H9 (cell line): Measurements from ENCODE around the gene NOL9. TPM values are rescaled to one million over a fixed set of nuclear protein-coding genes. Genes with fewer than 3 reads are reported as not detected.

Experiments used
- DNase-seq: peaks from one replicate; pipeline ENCODE4 v3.0.0-alpha.2; 2017
- H2AFZ ChIP-seq: one replicate; pipeline ENCODE4 v1.6.1; 2013; ENCODE audit warnings: mild to moderate bottlenecking, low read length, control low read depth, moderate library complexity
- H2AK5ac ChIP-seq: 2 replicates; pipeline ENCODE4 v1.6.1; 2013; ENCODE audit warnings: low read length, control low read depth, mixed read lengths; ENCODE audit not compliant: insufficient read length
- H2BK120ac ChIP-seq: one replicate; pipeline ENCODE4 v1.6.1; 2013; ENCODE audit warnings: low read depth, mild to moderate bottlenecking, low read length, control low read depth, inconsistent platforms; ENCODE audit not compliant: poor library complexity, severe bottlenecking
- H2BK12ac ChIP-seq: 2 replicates; pipeline ENCODE4 v1.6.1; 2013; ENCODE audit warnings: low read length, control low read depth, mixed read lengths, low read depth; ENCODE audit not compliant: insufficient read length
- H2BK15ac ChIP-seq: 2 replicates; pipeline ENCODE4 v1.6.1; 2013; ENCODE audit warnings: low read depth, low read length, control low read depth
- H2BK20ac ChIP-seq: one replicate; pipeline ENCODE4 v1.6.1; 2013; ENCODE audit warnings: low read depth, mild to moderate bottlenecking, low read length, control low read depth, inconsistent platforms; ENCODE audit not compliant: poor library complexity, severe bottlenecking
- H2BK5ac ChIP-seq: 2 replicates; pipeline ENCODE4 v1.6.1; 2013; ENCODE audit warnings: low read length, control low read depth, mixed read lengths; ENCODE audit not compliant: insufficient read length
- H3K14ac ChIP-seq: 2 replicates; pipeline ENCODE4 v1.6.1; 2013; ENCODE audit warnings: low read length, control low read depth; ENCODE audit not compliant: insufficient read depth
- H3K18ac ChIP-seq: 2 replicates; pipeline ENCODE4 v1.6.1; 2013; ENCODE audit warnings: low read depth, mild to moderate bottlenecking, mixed read lengths, low read length, control low read depth; ENCODE audit not compliant: insufficient read length
- H3K23ac ChIP-seq: 2 replicates; pipeline ENCODE4 v1.6.1; 2013; ENCODE audit warnings: low read length, control low read depth, mixed read lengths, low read depth; ENCODE audit not compliant: insufficient read length
- H3K23me2 ChIP-seq: 2 replicates; pipeline ENCODE4 v1.6.1; 2013; ENCODE audit warnings: low read depth, mild to moderate bottlenecking, mixed read lengths, low read length, control low read depth; ENCODE audit not compliant: insufficient read length, poor library complexity, severe bottlenecking
- H3K27ac ChIP-seq: 2 replicates; pipeline ENCODE4 v1.5.1; 2013; ENCODE audit warnings: low read length, control low read depth, mixed read lengths, low read depth; ENCODE audit not compliant: insufficient read length
- H3K27me3 ChIP-seq: 2 replicates; pipeline ENCODE4 v1.6.1; 2013; ENCODE audit warnings: low read length, control low read depth, inconsistent platforms; ENCODE audit not compliant: insufficient read depth
- H3K4ac ChIP-seq: 2 replicates; pipeline ENCODE4 v1.6.1; 2013; ENCODE audit warnings: low read depth, mild to moderate bottlenecking, control low read depth, inconsistent platforms, low read length, moderate library complexity
- H3K4me1 ChIP-seq: 2 replicates; pipeline ENCODE4 v1.6.1; 2013; ENCODE audit warnings: low read length, control low read depth, inconsistent platforms; ENCODE audit not compliant: insufficient read depth
- H3K4me2 ChIP-seq: 2 replicates; pipeline ENCODE4 v1.6.1; 2013; ENCODE audit warnings: low read length, control low read depth, mixed read lengths; ENCODE audit not compliant: insufficient read length, insufficient read depth
- H3K56ac ChIP-seq: 2 replicates; pipeline ENCODE4 v1.6.1; 2013; ENCODE audit warnings: low read depth, mild to moderate bottlenecking, mixed read lengths, low read length, control low read depth; ENCODE audit not compliant: insufficient read length
- H3K79me1 ChIP-seq: 2 replicates; pipeline ENCODE4 v1.6.1; 2013; ENCODE audit warnings: low read depth, mild to moderate bottlenecking, moderate library complexity, low read length, control low read depth, inconsistent platforms; ENCODE audit not compliant: insufficient read depth, poor library complexity, severe bottlenecking
- H3K79me2 ChIP-seq: 2 replicates; pipeline ENCODE4 v1.6.1; 2013; ENCODE audit warnings: low read length, control low read depth, inconsistent platforms; ENCODE audit not compliant: insufficient read depth
- H3K9ac ChIP-seq: 2 replicates; pipeline ENCODE4 v1.6.1; 2013; ENCODE audit warnings: low read length, control low read depth, mixed read lengths; ENCODE audit not compliant: insufficient read length; ENCODE audit errors: extremely low read depth
- H3K9me3 ChIP-seq: one replicate; pipeline ENCODE4 v1.6.1; 2013; ENCODE audit warnings: low read depth, low read length, inconsistent platforms; ENCODE audit not compliant: control insufficient read depth
- H3T11ph ChIP-seq: one replicate; pipeline ENCODE4 v1.6.1; 2013; ENCODE audit warnings: mild to moderate bottlenecking, low read length, control low read depth, inconsistent platforms
- H4K20me1 ChIP-seq: one replicate; pipeline ENCODE4 v1.6.1; 2013; ENCODE audit not compliant: control insufficient read depth, insufficient read length, insufficient read depth
- H4K5ac ChIP-seq: 2 replicates; pipeline ENCODE4 v1.6.1; 2013; ENCODE audit warnings: low read depth, mild to moderate bottlenecking, mixed read lengths, low read length, control low read depth; ENCODE audit not compliant: insufficient read length
- H4K8ac ChIP-seq: replicated peaks from 2 replicates; pipeline ENCODE4 v1.6.1; 2013; ENCODE audit warnings: low read length, control low read depth, mixed read lengths, low read depth; ENCODE audit not compliant: insufficient read length
- H4K91ac ChIP-seq: 2 replicates; pipeline ENCODE4 v1.6.1; 2013; ENCODE audit warnings: low read depth, mild to moderate bottlenecking, moderate library complexity, mixed read lengths, low read length, control low read depth; ENCODE audit not compliant: insufficient read length
- H3K27ac Mint-ChIP-seq, 3 experiments: 2 replicates in 2 of 3; 3 replicates in 1 of 3; pipeline ENCODE4 v1.8.0; 2020 to 2021; ENCODE audit warnings: mixed read lengths in 3 of 3, mild to moderate bottlenecking in 1 of 3, moderate library complexity in 1 of 3
- H3K27me3 Mint-ChIP-seq: 2 replicates; pipeline ENCODE4 v1.8.0; 2021; ENCODE audit warnings: low read depth, mild to moderate bottlenecking, moderate library complexity, mixed read lengths
- H3K36me3 Mint-ChIP-seq, 3 experiments: 2 replicates in 2 of 3; 3 replicates in 1 of 3; pipeline ENCODE4 v1.8.0; 2020 to 2021; ENCODE audit warnings: low read depth in 3 of 3, mixed read lengths in 3 of 3; ENCODE audit not compliant: insufficient read depth in 1 of 3
- H3K4me1 Mint-ChIP-seq, 2 experiments: 2 replicates each; pipeline ENCODE4 v1.8.0; 2020; ENCODE audit warnings: mixed read lengths in 2 of 2
- H3K4me3 Mint-ChIP-seq, 2 experiments: 2 replicates in 1 of 2; 3 replicates in 1 of 2; pipeline ENCODE4 v1.8.0; 2020 to 2021; ENCODE audit warnings: mild to moderate bottlenecking in 2 of 2, mixed read lengths in 2 of 2, moderate library complexity in 1 of 2
- H3K9me3 Mint-ChIP-seq, 2 experiments: 2 replicates in 1 of 2; 3 replicates in 1 of 2; pipeline ENCODE4 v1.8.0; 2020; ENCODE audit warnings: mild to moderate bottlenecking in 2 of 2, mixed read lengths in 2 of 2, moderate library complexity in 1 of 2
- WGBS: extraction: QIAGEN DNeasy Blood & Tissue Kit; methylation state at CpG from one replicate; pipeline ENCODE4 v1.1.7; 2013; ENCODE audit warnings: missing lambda C conversion rate, low lambda C conversion rate, mixed read lengths; ENCODE audit not compliant: insufficient read length; ENCODE audit errors: extremely low coverage; 5-methylcytosine and 5-hydroxymethylcytosine counted together
- total RNA-seq: library from RNA; stranded (reverse); gene quantifications from 2 replicates; pipeline ENCODE4 v1.2.1, GENCODE V29; 2021
- TF ChIP-seq, protein P1 (sequence below): fragments of 200-600 bp; sonication (generic); conservative IDR thresholded peaks from 3 replicates; pipeline ENCODE4 v1.8.0; 2021; ENCODE audit warnings: antibody characterized with exemption, mild to moderate bottlenecking

NOL9 gene
- total RNA-seq, 1 experiment from 2014 or later, result 50.4 TPM

DNA sequence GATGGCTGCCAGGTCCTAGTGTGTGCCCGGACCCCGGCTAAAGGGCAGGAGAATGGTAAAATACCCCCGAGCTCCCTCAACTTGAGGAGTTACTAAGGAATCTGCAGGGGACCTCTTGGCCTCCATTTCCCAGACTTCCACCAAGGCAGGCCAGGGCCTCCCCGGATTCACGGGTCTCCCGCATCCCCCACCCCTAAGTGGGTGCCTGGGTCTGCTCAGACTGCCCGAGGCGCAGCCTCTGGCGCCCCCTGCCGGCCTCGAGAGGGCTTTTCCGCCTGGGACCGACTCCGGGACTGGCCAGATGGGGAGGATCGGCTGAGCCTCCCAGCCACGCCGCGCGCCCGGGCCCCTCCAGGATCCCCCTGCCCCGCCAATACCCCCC lies 64.5 kb downstream of the NOL9 start:
- Histone ChIP-seq H2BK20ac (no peak overlapping the region), H3K79me2 (no peaks in the 10 kb centered on the region), H3K18ac (no peak overlapping the region), H4K8ac (no peak overlapping the region), H2BK120ac (no peak overlapping the region), H3K23ac (no peak overlapping the region), H3T11ph (no peak overlapping the region), H3K14ac (0 out of 2 replicates have a peak overlapping the region, but pooled peaks have one; percentile 4), H2BK5ac (no peak overlapping the region), H3K4ac (no peak overlapping the region), H3K27me3 (no peaks in the 10 kb centered on the region), H3K9me3 (no peaks in the 10 kb centered on the region), H2AFZ (no peak overlapping the region), H3K23me2 (peaks cover 17% of the 10 kb centered on the region), H2BK12ac (no peak overlapping the region), H3K79me1 (no peaks in the 10 kb centered on the region), H2BK15ac (no peak overlapping the region), H4K20me1 (no peaks in the 10 kb centered on the region), H3K56ac (no peak overlapping the region), H2AK5ac (no peak overlapping the region), H4K91ac (no peak overlapping the region), H3K27ac (no peak overlapping the region), H4K5ac (no peak overlapping the region), H3K4me2 (peak overlapping the region; percentile 60), H3K9ac (no peak overlapping the region), H3K4me1 (no peaks in the 10 kb centered on the region; the same call in 1 of the 2 replicates)
- no CpG with 5 or more reads among the region's 21 CpGs for WGBS
- Mint-ChIP-seq H3K36me3 (peaks cover 0 to 4% (median 0%) of the 10 kb centered on the region in 3 experiments; a peak in 1 of 7 replicates), H3K9me3 (no peaks in the 10 kb centered on the region), H3K27ac (no peak overlapping the region), H3K4me1 (peaks cover 18 to 20% of the 10 kb centered on the region in 2 experiments), H3K27me3 (peaks cover 4% of the 10 kb centered on the region), H3K4me3 (peak overlapping the region; percentile 76 to 83)
- peak; percentile 82 for DNase-seq
- TF ChIP-seq, protein P1, sequence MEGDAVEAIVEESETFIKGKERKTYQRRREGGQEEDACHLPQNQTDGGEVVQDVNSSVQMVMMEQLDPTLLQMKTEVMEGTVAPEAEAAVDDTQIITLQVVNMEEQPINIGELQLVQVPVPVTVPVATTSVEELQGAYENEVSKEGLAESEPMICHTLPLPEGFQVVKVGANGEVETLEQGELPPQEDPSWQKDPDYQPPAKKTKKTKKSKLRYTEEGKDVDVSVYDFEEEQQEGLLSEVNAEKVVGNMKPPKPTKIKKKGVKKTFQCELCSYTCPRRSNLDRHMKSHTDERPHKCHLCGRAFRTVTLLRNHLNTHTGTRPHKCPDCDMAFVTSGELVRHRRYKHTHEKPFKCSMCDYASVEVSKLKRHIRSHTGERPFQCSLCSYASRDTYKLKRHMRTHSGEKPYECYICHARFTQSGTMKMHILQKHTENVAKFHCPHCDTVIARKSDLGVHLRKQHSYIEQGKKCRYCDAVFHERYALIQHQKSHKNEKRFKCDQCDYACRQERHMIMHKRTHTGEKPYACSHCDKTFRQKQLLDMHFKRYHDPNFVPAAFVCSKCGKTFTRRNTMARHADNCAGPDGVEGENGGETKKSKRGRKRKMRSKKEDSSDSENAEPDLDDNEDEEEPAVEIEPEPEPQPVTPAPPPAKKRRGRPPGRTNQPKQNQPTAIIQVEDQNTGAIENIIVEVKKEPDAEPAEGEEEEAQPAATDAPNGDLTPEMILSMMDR, result peak; percentile 99
